ENCODE data around the gene VPS33A. TPM values are rescaled to one million over a fixed set of nuclear protein-coding genes. Genes with fewer than 3 reads are reported as not detected.

The VPS33A gene
- total and polyA plus RNA-seq, 2 of the 13 experiments (the other 11 are each of a cell fraction or from before 2014, with no cell fraction given): 11.0 to 43.6 TPM

GRCh38 chr12:122304924-122305323, 38.6 kb upstream of the VPS33A start:
- CTCF ChIA-PET (ENCODE audit: low intra/inter-chr PET ratio, low total read pairs): no interaction called here
- H3K27me3 ChIP-seq (ENCODE audit: control insufficient read depth in 1 of 2, insufficient read depth in 2 of 2, low read length in 2 of 2): no peaks in the 10 kb centered on the region
- H3K4me3 ChIP-seq (replicated peaks in 1 of 3; ENCODE audit: insufficient read depth in 1 of 3, low read depth in 2 of 3, low read length in 3 of 3): no peak overlapping the region
- H3K4me1 ChIP-seq (ENCODE audit: insufficient read depth, low read length): peaks cover 6% of the 10 kb centered on the region; the same call in 1 of the 2 replicates
- H3K27ac ChIP-seq (ENCODE audit: extremely low read length, insufficient read depth, low read length): no peak overlapping the region
- FAIRE-seq (no peak), ATAC-seq (no peak), DNase-seq (ENCODE audit: low spot score) (no peak)
- H4K20me1 ChIP-seq (ENCODE audit: insufficient read depth, low read length): no peaks in the 10 kb centered on the region
- BruUV-seq (replicated peaks): no TSS peak
- H3K36me3 ChIP-seq (replicated peaks in 1 of 2; ENCODE audit: control insufficient read depth in 1 of 2, insufficient read depth in 2 of 2, low read length in 2 of 2): peaks cover 5 to 26% of the 10 kb centered on the region in 2 experiments; a peak in 4 of 5 replicates
- H3K9me3 ChIP-seq (ENCODE audit: low read length): no peaks in the 10 kb centered on the region
- H3K79me2 ChIP-seq (ENCODE audit: insufficient read depth, low read length): no peaks in the 10 kb centered on the region
- POLR2A ChIA-PET: no interaction called here
- intact Hi-C loops (cut with micrococcal nuclease; ENCODE audit: unreplicated experiment): no loop called here
- no peak overlapping the region for H2AFZ ChIP-seq (ENCODE audit: low read length)
- 96% methylated on average over 1 of the region's 1 CpG for WGBS (ENCODE audit: low lambda C conversion rate)
- TF ChIP-seq PHF20 (CRISPR knock-in tag; IDR thresholded peaks at IDR 0.05): no peak
- no peak for TF ChIP-seq SP1 (IDR thresholded peaks at IDR 0.05)
- no peak for TF ChIP-seq SP1 (CRISPR knock-in tag; IDR thresholded peaks at IDR 0.05)
- no peak for TF ChIP-seq ZFP91 (CRISPR knock-in tag; IDR thresholded peaks at IDR 0.05; ENCODE audit: borderline replicate concordance)
- TF ChIP-seq U2AF1 (optimal IDR thresholded peaks at IDR 0.05; ENCODE audit: low read depth, low read length): no peak
- no peak for TF ChIP-seq GPBP1L1 (CRISPR knock-in tag; IDR thresholded peaks at IDR 0.05)
- TF ChIP-seq ZNF761 (CRISPR knock-in tag; conservative IDR thresholded peaks at IDR 0.05): no peak
- no peak for TF ChIP-seq ATF4 (CRISPR knock-in tag; IDR thresholded peaks at IDR 0.05)
- TF ChIP-seq KLF12 (CRISPR knock-in tag; IDR thresholded peaks at IDR 0.05; ENCODE audit: borderline replicate concordance): no peak
- no peak for TF ChIP-seq ZNF644 (CRISPR knock-in tag; IDR thresholded peaks at IDR 0.05; ENCODE audit: low read depth)
- TF ChIP-seq MYC (CRISPR knock-in tag; IDR thresholded peaks at IDR 0.05; ENCODE audit: borderline replicate concordance): no peak
- TF ChIP-seq ZFP1 (CRISPR knock-in tag; IDR thresholded peaks at IDR 0.05): no peak
- TF ChIP-seq STAT6 (CRISPR knock-in tag; IDR thresholded peaks at IDR 0.05; ENCODE audit: borderline replicate concordance): no peak
- no peak for TF ChIP-seq SOX5 (CRISPR knock-in tag; IDR thresholded peaks at IDR 0.05; ENCODE audit: borderline replicate concordance)
- TF ChIP-seq PAF1 (CRISPR knock-in tag; IDR thresholded peaks at IDR 0.05): no peak
- no peak for TF ChIP-seq KLF9 (CRISPR knock-in tag; IDR thresholded peaks at IDR 0.05; ENCODE audit: low read depth)
- no peak for TF ChIP-seq ZFP82 (CRISPR knock-in tag; IDR thresholded peaks at IDR 0.05; ENCODE audit: borderline replicate concordance)
- TF ChIP-seq ZNF614 (CRISPR knock-in tag; IDR thresholded peaks at IDR 0.05; ENCODE audit: borderline replicate concordance): no peak
- TF ChIP-seq RBFOX2 (IDR thresholded peaks at IDR 0.05; ENCODE audit: low read depth, low read length): no peak
- in situ Hi-C loops (cut with HindIII; ENCODE audit: extremely low pct_ligation_motif_present, low pct_unique_long_range_greater_than_20kb): no loop called here
- no peak overlapping the region for H3K9ac ChIP-seq (ENCODE audit: insufficient read depth, low read depth, low read length)
- H3K4me2 ChIP-seq (ENCODE audit: low read depth, low read length): no peak overlapping the region

Measured in HepG2 (cell line).